Liver (tissue), 9 donors: ENCODE results near the gene C2CD5. TPM values are rescaled to one million over a fixed set of nuclear protein-coding genes. Genes with fewer than 3 reads are reported as not detected.

Source experiments
- DNase-seq: peaks from one replicate; pipeline ENCODE4 v3.0.0-alpha.2; 2017; ENCODE audit warnings: low spot score
- H3K27ac ChIP-seq, 2 donors: one replicate each; pipeline ENCODE4 v1.7.0; 2013; ENCODE audit warnings: inconsistent platforms in 2 of 2, low read length in 2 of 2, control low read depth in 1 of 2, low read depth in 1 of 2, mild to moderate bottlenecking in 1 of 2
- H3K27me3 ChIP-seq, 4 donors: one replicate each; pipeline versions ENCODE4 v1.6.1 to v1.7.0; 2013; ENCODE audit warnings: low read length in 3 of 4, inconsistent platforms in 1 of 4, mild to moderate bottlenecking in 1 of 4, moderate library complexity in 1 of 4; ENCODE audit not compliant: control insufficient read depth in 4 of 4, insufficient read depth in 4 of 4
- H3K36me3 ChIP-seq, 4 donors: one replicate each; pipeline versions ENCODE4 v1.6.1 to v1.7.0; 2013; ENCODE audit warnings: low read length in 3 of 4, mild to moderate bottlenecking in 3 of 4, low read depth in 1 of 4, moderate library complexity in 1 of 4; ENCODE audit not compliant: control insufficient read depth in 4 of 4, insufficient read depth in 3 of 4
- H3K4me1 ChIP-seq, 4 donors: one replicate each; pipeline versions ENCODE4 v1.6.1 to v1.7.0; 2013; ENCODE audit warnings: low read length in 3 of 4, mild to moderate bottlenecking in 3 of 4, moderate library complexity in 1 of 4; ENCODE audit not compliant: control insufficient read depth in 4 of 4, insufficient read depth in 4 of 4
- H3K4me3 ChIP-seq, 3 donors: one replicate each; pipeline versions ENCODE4 v1.6.1 to v1.7.0; 2013; ENCODE audit warnings: low read length in 3 of 3, control low read depth in 1 of 3, low read depth in 1 of 3, mild to moderate bottlenecking in 1 of 3
- H3K9ac ChIP-seq, 2 donors: one replicate each; pipeline ENCODE4 v1.7.0; 2013; ENCODE audit warnings: low read length in 2 of 2, mild to moderate bottlenecking in 2 of 2, moderate library complexity in 2 of 2, control low read depth in 1 of 2, low read depth in 1 of 2
- H3K9me3 ChIP-seq, 4 donors: one replicate each; pipeline versions ENCODE4 v1.6.1 to v1.7.0; 2013; ENCODE audit warnings: low read length in 3 of 4; ENCODE audit not compliant: control insufficient read depth in 4 of 4
- CTCF ChIP-seq: fragments of 150-350 bp; IDR thresholded peaks from 2 replicates; pipeline ENCODE4 v1.5.1; 2017; ENCODE audit warnings: improper control_type of control experiment, low read depth, low read length; ENCODE audit not compliant: missing input control
- FOXA1 ChIP-seq: IDR thresholded peaks from 2 replicates; pipeline ENCODE4 v1.6.1; 2016; ENCODE audit warnings: antibody characterized with exemption
- FOXA2 ChIP-seq: IDR thresholded peaks from 2 replicates; pipeline ENCODE4 v1.6.1; 2016; ENCODE audit warnings: antibody characterized with exemption
- GABPA ChIP-seq, 2 donors: IDR thresholded peaks in 1 of 2; conservative IDR thresholded peaks in 1 of 2; 2 replicates each; pipeline ENCODE4 v1.6.1; 2016; ENCODE audit warnings: antibody characterized with exemption in 2 of 2, mild to moderate bottlenecking in 1 of 2, moderate library complexity in 1 of 2
- HNF4A ChIP-seq, 2 donors: conservative IDR thresholded peaks; 2 replicates each; pipeline ENCODE4 v1.6.1; 2016; ENCODE audit warnings: antibody characterized with exemption in 2 of 2, mild to moderate bottlenecking in 2 of 2
- HNF4G ChIP-seq: IDR thresholded peaks from 2 replicates; pipeline ENCODE4 v1.6.1; 2016; ENCODE audit warnings: antibody characterized with exemption
- JUND ChIP-seq, 2 donors: IDR thresholded peaks; 2 replicates each; pipeline ENCODE4 v1.6.1; 2016; ENCODE audit warnings: antibody characterized with exemption in 2 of 2
- MAX ChIP-seq: IDR thresholded peaks from 2 replicates; pipeline ENCODE4 v1.6.1; 2016; ENCODE audit warnings: antibody characterized with exemption
- NR2F2 ChIP-seq: IDR thresholded peaks from 2 replicates; pipeline ENCODE4 v1.6.1; 2016; ENCODE audit warnings: antibody characterized with exemption
- RAD21 ChIP-seq, 2 donors: IDR thresholded peaks; 2 replicates each; pipeline ENCODE4 v1.6.1; 2016; ENCODE audit warnings: antibody characterized with exemption in 2 of 2, mild to moderate bottlenecking in 2 of 2
- RXRA ChIP-seq, 2 donors: IDR thresholded peaks; 2 replicates each; pipeline ENCODE4 v1.6.1; 2017 to 2018; ENCODE audit warnings: antibody characterized with exemption in 2 of 2, mild to moderate bottlenecking in 1 of 2
- SP1 ChIP-seq: IDR thresholded peaks from 2 replicates; pipeline ENCODE4 v1.6.1; 2018; ENCODE audit warnings: antibody characterized with exemption, mild to moderate bottlenecking
- TAF1 ChIP-seq: conservative IDR thresholded peaks from 2 replicates; pipeline ENCODE4 v1.6.1; 2016; ENCODE audit warnings: antibody characterized with exemption, mild to moderate bottlenecking
- YY1 ChIP-seq: IDR thresholded peaks from 2 replicates; pipeline ENCODE4 v1.6.1; 2016; ENCODE audit warnings: antibody characterized with exemption, mild to moderate bottlenecking
- ZBTB33 ChIP-seq: IDR thresholded peaks from 2 replicates; pipeline ENCODE4 v1.6.1; 2016; ENCODE audit warnings: antibody characterized with exemption
- WGBS: extraction: QIAGEN DNeasy Blood & Tissue Kit; methylation state at CpG from one replicate; pipeline ENCODE4 v1.1.7; 2013; 5-methylcytosine and 5-hydroxymethylcytosine counted together
- polyA plus RNA-seq, 2 donors: library from polyadenylated mRNA; stranded (reverse) in 1 of 2; unstranded in 1 of 2; fragments of 200-250 nt in 1 of 2; fragments of >200 nt in 1 of 2; fragmentation: Nextera tagmentation in 1 of 2; extraction: Ambion mirVana in 1 of 2; gene quantifications; one replicate each; pipeline versions ENCODE4 v1.2.1 to v1.2.3, GENCODE V29; 2013 to 2015
- total RNA-seq, 2 donors: library from RNA; depleted of rRNA; stranded (reverse); fragments of >200 nt; gene quantifications; one replicate each; pipeline ENCODE4 v1.2.3, GENCODE V29; 2014
- TF ChIP-seq, protein P1 (sequence below): IDR thresholded peaks from 2 replicates; pipeline ENCODE4 v1.6.1; 2016; ENCODE audit warnings: antibody characterized with exemption
- TF ChIP-seq, protein P2 (sequence below): IDR thresholded peaks from 2 replicates; pipeline ENCODE4 v1.6.1; 2016; ENCODE audit warnings: antibody characterized with exemption, mild to moderate bottlenecking
- donor health status: healthy.
- donor health status: healthy.
- donor health status: healthy.
- donor health status: healthy.
- donor health status: healthy.

The C2CD5 gene
- total and polyA plus RNA-seq, 4 donors = 5.8 to 25.0 (median 13.2) TPM

DNA sequence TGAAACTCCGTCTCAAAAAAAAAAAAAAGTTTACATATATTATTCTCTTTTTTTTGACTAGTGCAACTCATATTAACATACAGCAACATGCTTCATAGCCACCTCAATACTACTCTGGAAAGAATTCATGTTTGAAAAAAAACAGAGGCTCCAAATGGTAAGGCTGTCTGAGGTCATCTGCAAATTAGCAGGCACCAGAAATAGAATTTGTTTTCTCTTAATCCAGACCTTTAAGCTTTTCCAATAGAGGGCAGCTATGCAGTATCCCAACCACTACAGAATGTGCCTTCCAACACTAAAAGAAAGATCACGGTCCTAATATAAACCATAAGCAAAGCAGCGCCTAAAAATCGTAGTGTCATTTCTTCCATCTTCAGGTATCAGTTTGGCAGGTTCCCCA is 12.0 kb downstream of the C2CD5 start:
- TF ChIP-seq SP1 (no peak), RXRA (IDR thresholded peaks at IDR 0.05) (no peak), CTCF (no peak), FOXA1 (no peak), NR2F2 (no peak), HNF4G (no peak), MAX (no peak), TAF1 (no peak), YY1 (no peak), HNF4A (conservative IDR thresholded peaks at IDR 0.05) (no peak), JUND (IDR thresholded peaks at IDR 0.05) (no peak)
- TF ChIP-seq, protein P1, sequence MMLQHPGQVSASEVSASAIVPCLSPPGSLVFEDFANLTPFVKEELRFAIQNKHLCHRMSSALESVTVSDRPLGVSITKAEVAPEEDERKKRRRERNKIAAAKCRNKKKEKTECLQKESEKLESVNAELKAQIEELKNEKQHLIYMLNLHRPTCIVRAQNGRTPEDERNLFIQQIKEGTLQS = no peak
- TF ChIP-seq, protein P2, sequence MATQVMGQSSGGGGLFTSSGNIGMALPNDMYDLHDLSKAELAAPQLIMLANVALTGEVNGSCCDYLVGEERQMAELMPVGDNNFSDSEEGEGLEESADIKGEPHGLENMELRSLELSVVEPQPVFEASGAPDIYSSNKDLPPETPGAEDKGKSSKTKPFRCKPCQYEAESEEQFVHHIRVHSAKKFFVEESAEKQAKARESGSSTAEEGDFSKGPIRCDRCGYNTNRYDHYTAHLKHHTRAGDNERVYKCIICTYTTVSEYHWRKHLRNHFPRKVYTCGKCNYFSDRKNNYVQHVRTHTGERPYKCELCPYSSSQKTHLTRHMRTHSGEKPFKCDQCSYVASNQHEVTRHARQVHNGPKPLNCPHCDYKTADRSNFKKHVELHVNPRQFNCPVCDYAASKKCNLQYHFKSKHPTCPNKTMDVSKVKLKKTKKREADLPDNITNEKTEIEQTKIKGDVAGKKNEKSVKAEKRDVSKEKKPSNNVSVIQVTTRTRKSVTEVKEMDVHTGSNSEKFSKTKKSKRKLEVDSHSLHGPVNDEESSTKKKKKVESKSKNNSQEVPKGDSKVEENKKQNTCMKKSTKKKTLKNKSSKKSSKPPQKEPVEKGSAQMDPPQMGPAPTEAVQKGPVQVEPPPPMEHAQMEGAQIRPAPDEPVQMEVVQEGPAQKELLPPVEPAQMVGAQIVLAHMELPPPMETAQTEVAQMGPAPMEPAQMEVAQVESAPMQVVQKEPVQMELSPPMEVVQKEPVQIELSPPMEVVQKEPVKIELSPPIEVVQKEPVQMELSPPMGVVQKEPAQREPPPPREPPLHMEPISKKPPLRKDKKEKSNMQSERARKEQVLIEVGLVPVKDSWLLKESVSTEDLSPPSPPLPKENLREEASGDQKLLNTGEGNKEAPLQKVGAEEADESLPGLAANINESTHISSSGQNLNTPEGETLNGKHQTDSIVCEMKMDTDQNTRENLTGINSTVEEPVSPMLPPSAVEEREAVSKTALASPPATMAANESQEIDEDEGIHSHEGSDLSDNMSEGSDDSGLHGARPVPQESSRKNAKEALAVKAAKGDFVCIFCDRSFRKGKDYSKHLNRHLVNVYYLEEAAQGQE = no peak
- no peak for DNase-seq
- 94% methylated on average over 4 of the region's 4 CpGs for WGBS
- Histone ChIP-seq H3K9ac (no peak overlapping the region), H3K27me3 (no peaks in the 10 kb centered on the region), H3K36me3 (peaks cover 2 to 10% (median 7%) of the 10 kb centered on the region in 4 donors), H3K4me1 (peaks cover 0 to 4% (median 2%) of the 10 kb centered on the region in 4 donors), H3K27ac (no peak overlapping the region), H3K4me3 (no peak overlapping the region), H3K9me3 (no peaks in the 10 kb centered on the region)

GRCh38 chr12:22531205-22531604 is 13.1 kb downstream of the C2CD5 start:
- Histone ChIP-seq H3K36me3 (peaks cover 2 to 10% (median 7%) of the 10 kb centered on the region in 4 donors), H3K9ac (no peak overlapping the region), H3K9me3 (no peaks in the 10 kb centered on the region), H3K27me3 (no peaks in the 10 kb centered on the region), H3K4me3 (no peak overlapping the region), H3K27ac (no peak overlapping the region), H3K4me1 (no peaks in the 10 kb centered on the region)
- DNase-seq = no peak
- over 99% methylated on average over 2 of the region's 2 CpGs for WGBS
- TF ChIP-seq JUND (IDR thresholded peaks at IDR 0.05) = no peak
- TF ChIP-seq GABPA (IDR thresholded peaks at IDR 0.05 in 1 of 2, conservative IDR thresholded peaks at IDR 0.05 in 1 of 2) = no peak
- TF ChIP-seq, protein P2 = no peak
- no peak for TF ChIP-seq YY1
- no peak for TF ChIP-seq MAX
- TF ChIP-seq NR2F2 = no peak
- TF ChIP-seq ZBTB33 = no peak
- TF ChIP-seq, protein P1 = no peak
- TF ChIP-seq CTCF = no peak
- TF ChIP-seq FOXA2 = no peak
- no peak for TF ChIP-seq RAD21 (IDR thresholded peaks at IDR 0.05)
- TF ChIP-seq SP1 = no peak
- no peak for TF ChIP-seq FOXA1
- no peak for TF ChIP-seq HNF4A (conservative IDR thresholded peaks at IDR 0.05)
- TF ChIP-seq HNF4G = no peak
